Measurements from ENCODE around the gene SLC6A16. TPM values are rescaled to one million over a fixed set of nuclear protein-coding genes. Genes with fewer than 3 reads are reported as not detected.

Gene SLC6A16
- total RNA-seq, 1 experiment from 2014 or later: 42.6 TPM

DNA sequence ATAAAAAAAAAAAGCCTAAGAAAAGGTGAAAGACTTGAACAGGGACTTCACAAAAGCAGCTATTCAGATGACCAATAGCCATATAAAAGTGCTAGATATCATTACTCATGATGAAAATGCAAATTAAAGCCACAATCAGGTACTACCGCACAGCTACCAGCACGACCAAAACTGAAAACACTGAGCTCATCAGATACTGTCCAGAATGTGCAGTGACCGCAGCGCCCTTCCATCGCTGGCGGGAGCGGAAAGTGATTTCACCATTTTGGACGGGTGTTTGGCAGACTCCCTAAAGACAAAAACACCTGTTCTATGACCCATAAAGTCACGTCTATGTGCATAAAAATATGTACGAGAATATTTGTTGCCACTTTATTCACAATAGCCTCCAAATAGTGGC, 60.7 kb downstream of the SLC6A16 start:
- H3K27me3 ChIP-seq (ENCODE audit: low read length): no peaks in the 10 kb centered on the region
- no peaks in the 10 kb centered on the region for H4K20me1 ChIP-seq (ENCODE audit: insufficient read depth, low read depth, low read length)
- no peak for DNase-seq
- peaks cover 7% of the 10 kb centered on the region; the same call in 1 of the 2 replicates for H3K4me1 ChIP-seq (ENCODE audit: low read length)
- no peak overlapping the region for H3K9ac ChIP-seq (ENCODE audit: low read length)
- H3K36me3 ChIP-seq (ENCODE audit: insufficient read depth, low read length): no peaks in the 10 kb centered on the region
- H3K9me3 ChIP-seq (ENCODE audit: low read length): peaks cover 25% of the 10 kb centered on the region
- no peak overlapping the region for H3K27ac ChIP-seq (ENCODE audit: low read length)
- no peak overlapping the region for H2AFZ ChIP-seq (ENCODE audit: low read length)
- no peaks in the 10 kb centered on the region for H3K79me2 ChIP-seq (ENCODE audit: low read length)
- no peaks in the 10 kb centered on the region for H3K9me2 ChIP-seq (replicated peaks; ENCODE audit: insufficient read depth, low read length)
- no peak overlapping the region for H3K4me3 ChIP-seq (ENCODE audit: low read length)
- no peak overlapping the region for H3K4me2 ChIP-seq (ENCODE audit: low read depth, low read length, poor library complexity, severe bottlenecking)

DNA sequence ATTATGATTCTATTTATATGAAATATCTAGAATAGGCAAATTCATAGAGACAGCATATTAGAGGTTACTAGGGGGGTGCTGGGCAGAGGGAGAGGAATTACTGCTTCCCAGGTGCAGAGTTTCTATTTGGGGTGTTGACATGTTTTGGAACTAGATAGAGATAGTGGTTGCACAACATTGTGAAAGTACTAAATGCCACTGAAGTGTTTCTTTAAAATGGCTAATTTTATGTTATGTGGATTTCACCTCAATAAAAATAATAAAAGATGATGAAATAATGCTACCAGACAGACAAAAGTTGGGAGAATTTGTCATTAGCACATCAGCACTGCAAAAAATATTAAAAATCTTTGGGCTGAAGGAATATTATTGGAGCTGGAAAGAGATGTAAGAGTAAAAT, 63.4 kb downstream of the SLC6A16 start:
- no peak for DNase-seq
- no peak overlapping the region for H3K27ac ChIP-seq (ENCODE audit: low read length)
- H2AFZ ChIP-seq (ENCODE audit: low read length): no peak overlapping the region
- no peaks in the 10 kb centered on the region for H4K20me1 ChIP-seq (ENCODE audit: insufficient read depth, low read depth, low read length)
- H3K79me2 ChIP-seq (ENCODE audit: low read length): no peaks in the 10 kb centered on the region
- H3K9me3 ChIP-seq (ENCODE audit: low read length): peaks cover 33% of the 10 kb centered on the region
- H3K36me3 ChIP-seq (ENCODE audit: insufficient read depth, low read length): peaks cover 4% of the 10 kb centered on the region; the same call in 1 of the 2 replicates
- no peak overlapping the region for H3K4me2 ChIP-seq (ENCODE audit: low read depth, low read length, poor library complexity, severe bottlenecking)
- peaks cover 6% of the 10 kb centered on the region; the same call in 1 of the 2 replicates for H3K4me1 ChIP-seq (ENCODE audit: low read length)
- no peaks in the 10 kb centered on the region for H3K9me2 ChIP-seq (replicated peaks; ENCODE audit: insufficient read depth, low read length)
- H3K27me3 ChIP-seq (ENCODE audit: low read length): peaks cover 6% of the 10 kb centered on the region; the same call in 1 of the 2 replicates
- no peak overlapping the region for H3K4me3 ChIP-seq (ENCODE audit: low read length)
- no peak overlapping the region for H3K9ac ChIP-seq (ENCODE audit: low read length)

DNA sequence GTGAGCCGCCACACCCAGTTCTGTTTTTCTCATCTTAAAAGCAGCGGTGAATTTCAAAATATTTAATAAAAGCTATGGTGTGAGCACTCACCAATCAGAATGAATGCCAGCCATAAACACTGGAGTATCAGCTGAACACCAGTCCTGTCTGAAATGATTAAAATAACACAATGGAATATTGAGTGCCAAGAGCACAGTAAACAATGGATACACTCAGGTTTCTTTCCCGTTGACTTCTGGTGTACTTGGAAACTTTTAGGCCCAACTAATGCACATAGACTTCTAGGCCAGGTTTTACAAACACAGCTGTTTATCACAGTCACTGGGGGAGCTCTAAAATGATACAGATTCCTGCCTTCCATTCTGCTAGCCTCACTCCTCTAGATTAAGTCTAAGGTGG, 68.3 kb downstream of the SLC6A16 start:
- peaks cover 18% of the 10 kb centered on the region for H3K9me3 ChIP-seq (ENCODE audit: low read length)
- H4K20me1 ChIP-seq (ENCODE audit: insufficient read depth, low read depth, low read length): no peaks in the 10 kb centered on the region
- no peak overlapping the region for H2AFZ ChIP-seq (ENCODE audit: low read length)
- no peaks in the 10 kb centered on the region for H3K9me2 ChIP-seq (replicated peaks; ENCODE audit: insufficient read depth, low read length)
- H3K4me2 ChIP-seq (ENCODE audit: low read depth, low read length, poor library complexity, severe bottlenecking): no peak overlapping the region
- no peak overlapping the region for H3K9ac ChIP-seq (ENCODE audit: low read length)
- no peak overlapping the region for H3K27ac ChIP-seq (ENCODE audit: low read length)
- peaks cover 6% of the 10 kb centered on the region; the same call in 1 of the 2 replicates for H3K27me3 ChIP-seq (ENCODE audit: low read length)
- H3K4me3 ChIP-seq (ENCODE audit: low read length): no peak overlapping the region
- peaks cover 4% of the 10 kb centered on the region; the same call in 1 of the 2 replicates for H3K36me3 ChIP-seq (ENCODE audit: insufficient read depth, low read length)
- no peak for DNase-seq
- H3K4me1 ChIP-seq (ENCODE audit: low read length): no peaks in the 10 kb centered on the region
- no peaks in the 10 kb centered on the region for H3K79me2 ChIP-seq (ENCODE audit: low read length)

DNA sequence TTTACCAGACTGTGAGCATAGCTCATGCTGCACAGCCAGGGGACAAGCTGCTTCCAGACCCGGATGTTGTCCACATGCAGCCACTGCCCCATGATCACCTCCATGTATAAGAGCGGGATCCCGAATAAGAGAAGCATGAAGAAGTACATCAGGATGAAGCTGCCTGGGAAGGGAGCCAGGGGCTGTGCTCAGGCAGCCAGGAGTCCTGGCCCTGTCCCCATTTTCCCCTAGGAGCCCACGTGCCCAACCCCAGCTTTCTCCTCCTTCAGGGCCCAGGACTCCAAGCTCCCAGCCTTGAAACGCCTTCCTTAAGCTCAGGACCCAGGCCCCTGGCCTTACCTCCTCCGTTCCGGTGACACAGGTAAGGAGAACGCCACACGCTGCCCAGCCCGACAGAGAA, 69.3 kb downstream of the SLC6A16 start:
- Histone ChIP-seq H3K9ac (ENCODE audit: low read length) (no peak overlapping the region), H3K4me3 (ENCODE audit: low read length) (no peak overlapping the region), H3K9me3 (ENCODE audit: low read length) (peaks cover 16% of the 10 kb centered on the region), H3K27me3 (ENCODE audit: low read length) (peaks cover 6% of the 10 kb centered on the region; the same call in 1 of the 2 replicates), H3K4me2 (ENCODE audit: low read depth, low read length, poor library complexity, severe bottlenecking) (no peak overlapping the region), H3K9me2 (replicated peaks; ENCODE audit: insufficient read depth, low read length) (no peaks in the 10 kb centered on the region), H3K4me1 (ENCODE audit: low read length) (no peaks in the 10 kb centered on the region), H3K27ac (ENCODE audit: low read length) (no peak overlapping the region), H2AFZ (ENCODE audit: low read length) (no peak overlapping the region), H4K20me1 (ENCODE audit: insufficient read depth, low read depth, low read length) (no peaks in the 10 kb centered on the region), H3K36me3 (ENCODE audit: insufficient read depth, low read length) (peaks cover 4% of the 10 kb centered on the region; the same call in 1 of the 2 replicates), H3K79me2 (ENCODE audit: low read length) (no peaks in the 10 kb centered on the region)
- no peak for DNase-seq

DNA sequence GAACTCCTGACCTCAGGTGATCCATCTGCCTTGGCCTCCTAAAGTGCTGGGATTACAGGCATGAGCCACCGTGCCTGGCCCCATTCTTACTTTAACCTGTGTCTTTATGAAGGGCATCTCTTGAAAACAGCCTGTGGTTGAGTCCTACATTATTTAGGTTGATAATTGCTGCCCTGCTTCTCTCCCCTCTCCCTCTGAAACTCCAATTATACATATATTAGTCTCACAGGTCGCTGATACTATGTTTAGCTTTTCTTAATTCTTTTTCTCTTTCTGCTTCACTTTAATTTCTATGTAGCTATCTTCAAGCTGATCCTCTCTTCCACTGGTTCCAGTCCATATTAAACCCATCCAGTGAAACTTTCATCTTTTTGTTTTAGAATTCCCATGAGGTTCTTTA, 75.1 kb downstream of the SLC6A16 start:
- no peaks in the 10 kb centered on the region for H3K9me3 ChIP-seq (ENCODE audit: low read length)
- no peak for DNase-seq
- H3K4me3 ChIP-seq (ENCODE audit: low read length): no peak overlapping the region
- H3K27me3 ChIP-seq (ENCODE audit: low read length): no peaks in the 10 kb centered on the region
- no peak overlapping the region for H3K4me2 ChIP-seq (ENCODE audit: low read depth, low read length, poor library complexity, severe bottlenecking)
- H3K36me3 ChIP-seq (ENCODE audit: insufficient read depth, low read length): no peaks in the 10 kb centered on the region
- no peaks in the 10 kb centered on the region for H3K4me1 ChIP-seq (ENCODE audit: low read length)
- no peak overlapping the region for H3K27ac ChIP-seq (ENCODE audit: low read length)
- no peaks in the 10 kb centered on the region for H3K9me2 ChIP-seq (replicated peaks; ENCODE audit: insufficient read depth, low read length)
- no peak overlapping the region for H2AFZ ChIP-seq (ENCODE audit: low read length)
- no peaks in the 10 kb centered on the region for H4K20me1 ChIP-seq (ENCODE audit: insufficient read depth, low read depth, low read length)
- no peaks in the 10 kb centered on the region for H3K79me2 ChIP-seq (ENCODE audit: low read length)
- H3K9ac ChIP-seq (ENCODE audit: low read length): no peak overlapping the region

DNA sequence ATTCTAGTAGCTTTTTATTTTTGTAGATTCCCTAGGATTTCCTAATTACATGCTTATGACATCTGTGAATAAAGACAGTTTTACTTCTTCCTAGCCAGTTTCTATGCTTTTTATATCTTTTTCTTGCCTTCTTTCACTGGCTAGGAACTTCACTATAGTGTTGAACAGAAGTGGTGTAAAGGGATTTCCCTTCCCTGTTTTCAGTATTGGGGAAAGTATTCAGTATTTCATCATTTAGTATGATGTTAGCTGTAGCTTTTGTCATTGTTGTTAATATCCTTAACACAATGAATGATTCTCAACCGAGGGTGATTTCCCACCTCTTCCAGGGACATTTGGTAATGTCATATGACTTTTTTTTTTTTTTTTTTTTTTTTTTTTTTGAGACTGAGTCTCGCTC, 77.3 kb downstream of the SLC6A16 start:
- no peaks in the 10 kb centered on the region for H3K27me3 ChIP-seq (ENCODE audit: low read length)
- H3K4me3 ChIP-seq (ENCODE audit: low read length): no peak overlapping the region
- DNase-seq: no peak
- H3K4me1 ChIP-seq (ENCODE audit: low read length): no peaks in the 10 kb centered on the region
- no peaks in the 10 kb centered on the region for H3K9me3 ChIP-seq (ENCODE audit: low read length)
- H2AFZ ChIP-seq (ENCODE audit: low read length): no peak overlapping the region
- no peaks in the 10 kb centered on the region for H3K36me3 ChIP-seq (ENCODE audit: insufficient read depth, low read length)
- H3K4me2 ChIP-seq (ENCODE audit: low read depth, low read length, poor library complexity, severe bottlenecking): no peak overlapping the region
- no peaks in the 10 kb centered on the region for H3K79me2 ChIP-seq (ENCODE audit: low read length)
- no peak overlapping the region for H3K27ac ChIP-seq (ENCODE audit: low read length)
- H3K9me2 ChIP-seq (replicated peaks; ENCODE audit: insufficient read depth, low read length): no peaks in the 10 kb centered on the region
- H3K9ac ChIP-seq (ENCODE audit: low read length): no peak overlapping the region
- no peaks in the 10 kb centered on the region for H4K20me1 ChIP-seq (ENCODE audit: insufficient read depth, low read depth, low read length)

DNA sequence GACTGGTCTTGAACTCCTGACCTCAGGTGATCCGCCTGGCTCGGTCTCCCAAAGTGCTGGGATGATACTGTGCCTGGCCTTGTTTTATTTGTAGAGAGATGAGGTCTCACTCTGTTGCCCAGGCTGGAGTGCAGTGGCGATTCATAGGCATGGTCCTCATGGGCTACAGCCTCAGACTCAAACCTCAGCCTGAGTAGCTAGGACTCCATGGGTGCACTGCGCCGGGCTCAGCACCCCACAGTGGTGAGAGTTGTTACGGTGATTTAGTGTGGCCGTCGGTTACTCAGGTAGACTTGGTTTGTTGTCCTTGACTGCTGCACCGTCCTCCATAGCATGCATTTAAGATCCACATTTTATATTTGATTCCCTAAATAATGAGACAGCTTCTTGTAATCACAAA, 80.7 kb downstream of the SLC6A16 start:
- Histone ChIP-seq H3K4me2 (ENCODE audit: low read depth, low read length, poor library complexity, severe bottlenecking) (no peak overlapping the region), H3K27ac (ENCODE audit: low read length) (no peak overlapping the region), H3K27me3 (ENCODE audit: low read length) (no peaks in the 10 kb centered on the region), H3K9ac (ENCODE audit: low read length) (no peak overlapping the region), H3K9me2 (replicated peaks; ENCODE audit: insufficient read depth, low read length) (no peaks in the 10 kb centered on the region), H3K4me3 (ENCODE audit: low read length) (no peak overlapping the region), H3K4me1 (ENCODE audit: low read length) (no peaks in the 10 kb centered on the region), H3K79me2 (ENCODE audit: low read length) (no peaks in the 10 kb centered on the region), H2AFZ (ENCODE audit: low read length) (no peak overlapping the region), H3K36me3 (ENCODE audit: insufficient read depth, low read length) (no peaks in the 10 kb centered on the region), H4K20me1 (ENCODE audit: insufficient read depth, low read depth, low read length) (no peaks in the 10 kb centered on the region), H3K9me3 (ENCODE audit: low read length) (no peaks in the 10 kb centered on the region)
- no peak for DNase-seq

DNA sequence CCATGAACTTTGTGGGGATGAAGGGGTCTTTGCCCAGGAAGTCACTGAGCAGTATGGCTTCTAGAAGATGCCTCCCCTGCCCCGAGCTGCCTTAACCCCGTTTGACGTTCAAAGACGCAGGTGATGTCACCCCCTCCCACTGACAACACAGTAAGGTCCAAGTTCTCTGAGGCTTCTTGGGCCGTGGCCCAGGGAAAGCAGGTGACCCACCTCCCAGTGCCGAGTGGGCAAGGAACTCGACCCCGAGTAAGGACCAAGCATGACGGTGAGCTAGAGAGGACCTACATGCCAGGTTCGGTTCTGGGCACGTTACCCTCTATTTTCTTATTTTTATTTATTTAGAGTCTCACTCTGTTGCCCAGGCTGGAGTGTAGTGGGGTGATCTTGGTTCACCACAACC, 81.3 kb downstream of the SLC6A16 start:
- Histone ChIP-seq H3K4me1 (ENCODE audit: low read length) (no peaks in the 10 kb centered on the region), H3K4me3 (ENCODE audit: low read length) (no peak overlapping the region), H3K4me2 (ENCODE audit: low read depth, low read length, poor library complexity, severe bottlenecking) (no peak overlapping the region), H3K9ac (ENCODE audit: low read length) (no peak overlapping the region), H3K27ac (ENCODE audit: low read length) (no peak overlapping the region), H3K9me2 (replicated peaks; ENCODE audit: insufficient read depth, low read length) (no peaks in the 10 kb centered on the region), H4K20me1 (ENCODE audit: insufficient read depth, low read depth, low read length) (no peaks in the 10 kb centered on the region), H3K36me3 (ENCODE audit: insufficient read depth, low read length) (no peaks in the 10 kb centered on the region), H3K27me3 (ENCODE audit: low read length) (no peaks in the 10 kb centered on the region), H2AFZ (ENCODE audit: low read length) (no peak overlapping the region), H3K9me3 (ENCODE audit: low read length) (no peaks in the 10 kb centered on the region), H3K79me2 (ENCODE audit: low read length) (no peaks in the 10 kb centered on the region)
- DNase-seq: no peak

DNA sequence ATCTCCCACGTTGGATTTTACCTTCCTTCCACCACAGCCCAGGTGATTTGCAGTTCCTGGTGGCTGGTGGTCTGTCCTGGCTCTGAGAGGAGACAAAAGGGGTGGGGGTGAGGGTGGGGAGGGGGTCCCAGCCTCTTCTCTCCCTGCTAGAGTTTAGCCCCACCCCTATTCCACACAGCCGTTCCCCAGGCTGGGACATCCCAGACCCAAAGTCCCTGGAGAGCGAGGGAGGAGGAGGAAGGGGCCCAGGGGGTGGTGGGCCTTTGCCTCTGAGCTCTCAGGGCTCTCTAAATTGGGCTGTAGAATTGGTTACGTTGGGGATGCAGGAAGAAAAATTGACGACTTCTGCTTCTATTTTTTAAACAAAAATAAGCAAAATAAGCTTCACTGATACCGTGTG, 81.9 kb downstream of the SLC6A16 start:
- H2AFZ ChIP-seq (ENCODE audit: low read length): no peak overlapping the region
- no peaks in the 10 kb centered on the region for H3K27me3 ChIP-seq (ENCODE audit: low read length)
- H3K27ac ChIP-seq (ENCODE audit: low read length): no peak overlapping the region
- H4K20me1 ChIP-seq (ENCODE audit: insufficient read depth, low read depth, low read length): no peaks in the 10 kb centered on the region
- no peak for DNase-seq
- no peak overlapping the region for H3K4me2 ChIP-seq (ENCODE audit: low read depth, low read length, poor library complexity, severe bottlenecking)
- no peaks in the 10 kb centered on the region for H3K79me2 ChIP-seq (ENCODE audit: low read length)
- H3K36me3 ChIP-seq (ENCODE audit: insufficient read depth, low read length): no peaks in the 10 kb centered on the region
- H3K9me3 ChIP-seq (ENCODE audit: low read length): no peaks in the 10 kb centered on the region
- no peak overlapping the region for H3K4me3 ChIP-seq (ENCODE audit: low read length)
- no peak overlapping the region for H3K9ac ChIP-seq (ENCODE audit: low read length)
- no peaks in the 10 kb centered on the region for H3K9me2 ChIP-seq (replicated peaks; ENCODE audit: insufficient read depth, low read length)
- H3K4me1 ChIP-seq (ENCODE audit: low read length): no peaks in the 10 kb centered on the region
